GM12874 (cell line): ENCODE data around the gene COX7B2.

Experiments used
- TF ChIP-seq, protein P1 (sequence below): IDR thresholded peaks from 2 replicates; pipeline ENCODE4 v1.5.1; 2011; ENCODE audit warnings: low read depth, mild to moderate bottlenecking, control low read depth, low read length, moderate library complexity; ENCODE audit not compliant: insufficient read depth

COX7B2 gene

GRCh38 chr4:46933686-46934085 is 24.6 kb upstream of the COX7B2 start:
- TF ChIP-seq, protein P1, sequence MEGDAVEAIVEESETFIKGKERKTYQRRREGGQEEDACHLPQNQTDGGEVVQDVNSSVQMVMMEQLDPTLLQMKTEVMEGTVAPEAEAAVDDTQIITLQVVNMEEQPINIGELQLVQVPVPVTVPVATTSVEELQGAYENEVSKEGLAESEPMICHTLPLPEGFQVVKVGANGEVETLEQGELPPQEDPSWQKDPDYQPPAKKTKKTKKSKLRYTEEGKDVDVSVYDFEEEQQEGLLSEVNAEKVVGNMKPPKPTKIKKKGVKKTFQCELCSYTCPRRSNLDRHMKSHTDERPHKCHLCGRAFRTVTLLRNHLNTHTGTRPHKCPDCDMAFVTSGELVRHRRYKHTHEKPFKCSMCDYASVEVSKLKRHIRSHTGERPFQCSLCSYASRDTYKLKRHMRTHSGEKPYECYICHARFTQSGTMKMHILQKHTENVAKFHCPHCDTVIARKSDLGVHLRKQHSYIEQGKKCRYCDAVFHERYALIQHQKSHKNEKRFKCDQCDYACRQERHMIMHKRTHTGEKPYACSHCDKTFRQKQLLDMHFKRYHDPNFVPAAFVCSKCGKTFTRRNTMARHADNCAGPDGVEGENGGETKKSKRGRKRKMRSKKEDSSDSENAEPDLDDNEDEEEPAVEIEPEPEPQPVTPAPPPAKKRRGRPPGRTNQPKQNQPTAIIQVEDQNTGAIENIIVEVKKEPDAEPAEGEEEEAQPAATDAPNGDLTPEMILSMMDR: no peak

GRCh38 chr4:46931981-46932380 is 22.9 kb upstream of the COX7B2 start:
- TF ChIP-seq, protein P1: peak; percentile 60

DNA sequence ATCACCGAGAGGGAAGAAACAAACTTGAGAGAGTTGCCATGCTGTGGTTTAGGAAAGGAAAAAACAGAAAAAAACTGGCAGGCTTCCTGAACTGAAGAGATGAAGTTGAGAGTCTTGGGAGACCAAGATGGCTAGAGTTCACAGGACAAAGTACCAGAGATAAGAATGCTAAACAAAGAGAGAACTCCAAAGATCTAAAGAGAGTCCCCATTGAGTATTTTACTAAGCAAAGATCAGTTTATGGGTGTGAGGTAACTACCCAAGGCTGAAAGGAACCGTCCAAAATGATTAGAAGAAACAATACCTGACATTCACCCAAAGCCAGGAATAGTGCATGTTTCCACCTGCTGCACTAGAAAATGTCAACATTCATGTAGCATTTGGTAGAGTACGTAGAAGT is 21.8 kb upstream of the COX7B2 start:
- TF ChIP-seq, protein P1: no peak

- TF ChIP-seq, protein P1: no peak
These were observed 18.2 kb upstream of the COX7B2 start for GRCh38 chr4:46927201-46927600.

- TF ChIP-seq, protein P1: no peak
These were observed 15.9 kb upstream of the COX7B2 start for GRCh38 chr4:46924789-46925529.

GRCh38 chr4:46922205-46922604 is 13.2 kb upstream of the COX7B2 start:
- TF ChIP-seq, protein P1: no peak

DNA sequence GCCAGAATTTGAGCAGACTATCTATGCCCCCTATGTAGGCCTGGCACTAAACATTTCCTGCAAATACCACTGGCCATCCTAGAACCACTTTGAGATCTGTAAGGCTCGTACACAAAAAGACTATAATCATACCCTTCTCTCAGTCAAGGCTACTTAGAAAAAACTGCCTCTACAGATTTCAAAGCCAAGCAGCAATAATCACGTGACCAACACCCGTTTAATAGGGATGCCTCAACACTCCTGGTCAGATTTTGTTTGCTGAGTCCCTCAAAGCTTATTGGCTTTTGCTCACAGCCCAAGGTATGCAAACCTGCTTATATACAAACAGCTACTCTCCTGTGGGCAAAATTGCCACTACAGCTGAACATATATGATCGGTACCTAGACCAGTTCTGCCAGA is 897 bp downstream of the COX7B2 start:
- TF ChIP-seq, protein P1: no peak

GRCh38 chr4:46900082-46900481 is 9.0 kb downstream of the COX7B2 start:
- TF ChIP-seq, protein P1: no peak
